ENCODE data around the gene AGPAT1.
A peak's percentile ranks its signal among the peaks of the same experiment; 100 is the strongest.

AGPAT1 gene

DNA sequence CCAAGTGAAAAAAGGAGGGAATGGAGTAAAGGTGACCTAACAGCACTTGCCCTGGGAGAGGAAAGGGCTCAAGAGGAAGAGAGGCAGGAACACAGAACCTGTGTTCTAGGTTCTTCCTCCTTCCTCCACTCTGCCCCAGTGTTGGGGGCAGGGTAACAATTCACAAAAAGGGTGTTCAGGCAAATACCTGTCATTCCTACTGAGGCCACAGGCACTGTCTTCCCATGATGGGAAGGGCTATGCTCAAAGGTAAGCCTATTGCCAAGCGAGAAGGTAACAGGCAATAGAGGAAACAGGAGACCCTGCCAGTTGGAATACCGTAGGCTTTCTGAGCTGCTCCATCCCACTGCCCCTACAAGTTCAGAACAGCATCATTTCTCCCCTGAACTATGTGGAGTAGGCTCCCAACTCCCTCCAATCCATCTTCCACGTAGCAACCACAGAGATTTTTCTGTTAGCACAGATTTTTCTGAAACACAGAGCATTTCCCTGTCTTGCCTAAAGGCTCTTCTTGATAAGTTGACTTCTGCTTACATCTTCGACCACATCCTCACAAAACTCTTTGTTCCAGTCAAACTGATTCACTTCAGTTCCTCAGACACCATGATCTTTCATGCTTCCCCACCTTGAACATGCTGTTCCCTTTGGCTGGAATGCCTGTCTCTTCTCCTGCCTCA, 2.7 kb downstream of the AGPAT1 start:
- no peak for DNase-seq (ENCODE audit: low spot score)
- TF ChIP-seq, protein P1, sequence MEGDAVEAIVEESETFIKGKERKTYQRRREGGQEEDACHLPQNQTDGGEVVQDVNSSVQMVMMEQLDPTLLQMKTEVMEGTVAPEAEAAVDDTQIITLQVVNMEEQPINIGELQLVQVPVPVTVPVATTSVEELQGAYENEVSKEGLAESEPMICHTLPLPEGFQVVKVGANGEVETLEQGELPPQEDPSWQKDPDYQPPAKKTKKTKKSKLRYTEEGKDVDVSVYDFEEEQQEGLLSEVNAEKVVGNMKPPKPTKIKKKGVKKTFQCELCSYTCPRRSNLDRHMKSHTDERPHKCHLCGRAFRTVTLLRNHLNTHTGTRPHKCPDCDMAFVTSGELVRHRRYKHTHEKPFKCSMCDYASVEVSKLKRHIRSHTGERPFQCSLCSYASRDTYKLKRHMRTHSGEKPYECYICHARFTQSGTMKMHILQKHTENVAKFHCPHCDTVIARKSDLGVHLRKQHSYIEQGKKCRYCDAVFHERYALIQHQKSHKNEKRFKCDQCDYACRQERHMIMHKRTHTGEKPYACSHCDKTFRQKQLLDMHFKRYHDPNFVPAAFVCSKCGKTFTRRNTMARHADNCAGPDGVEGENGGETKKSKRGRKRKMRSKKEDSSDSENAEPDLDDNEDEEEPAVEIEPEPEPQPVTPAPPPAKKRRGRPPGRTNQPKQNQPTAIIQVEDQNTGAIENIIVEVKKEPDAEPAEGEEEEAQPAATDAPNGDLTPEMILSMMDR (conservative IDR thresholded peaks at IDR 0.05; ENCODE audit: low read depth), result no peak
- ChIA-PET POLR2A (ENCODE audit: low non-redundant PET) (no interaction called here), CTCF (interaction anchor here (1.0 kb wide), 1 partner anchor 19 kb away, joined by 3 read pairs; no protein-coding TSS in a partner anchor)
- H3K27ac ChIP-seq, result no peak overlapping the region

DNA sequence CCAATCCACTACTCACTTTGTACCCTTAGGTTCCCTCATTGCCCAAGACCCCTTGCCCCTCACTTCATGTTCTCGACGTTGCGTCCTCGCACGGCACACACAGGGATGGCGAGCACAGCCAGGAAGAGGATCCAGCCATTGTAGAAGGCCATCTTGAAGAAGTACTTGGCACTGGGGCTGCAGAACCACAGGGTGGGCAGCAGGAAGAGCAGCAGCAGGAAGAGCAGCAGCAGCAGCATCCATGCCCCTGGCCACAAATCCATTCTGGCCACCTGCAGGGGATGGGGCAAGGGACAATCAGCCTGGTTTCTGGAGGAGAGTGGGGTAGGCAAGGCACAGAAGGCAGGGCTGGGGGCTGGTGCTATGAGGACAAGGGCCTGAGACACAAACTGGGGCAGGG, 4.7 kb downstream of the AGPAT1 start:
- TF ChIP-seq, protein P1 (conservative IDR thresholded peaks at IDR 0.05; ENCODE audit: low read depth), result no peak
- ChIA-PET CTCF (no interaction called here), POLR2A (ENCODE audit: low non-redundant PET) (no interaction called here)
- DNase-seq (ENCODE audit: low spot score), result no peak
- peak overlapping the region; percentile 19 for H3K27ac ChIP-seq

DNA sequence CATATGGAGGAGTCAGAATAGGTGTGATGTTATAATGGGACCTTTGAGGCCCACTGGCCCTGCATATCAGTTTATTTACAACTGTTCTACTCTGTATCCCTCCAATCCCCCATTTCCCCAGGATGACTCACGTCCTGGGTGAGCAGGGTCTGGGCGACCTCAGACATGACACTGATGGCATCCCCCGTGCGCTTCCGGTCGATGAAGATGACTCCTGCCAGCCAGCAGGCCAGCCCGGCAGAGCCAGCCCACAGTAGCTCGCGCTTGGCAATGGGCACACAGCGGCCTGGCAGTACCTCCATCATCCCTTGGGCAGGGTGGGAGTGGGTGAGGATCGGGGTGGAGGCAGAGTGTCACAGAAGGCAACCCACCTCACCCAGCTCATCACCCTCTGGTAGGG, 5.6 kb downstream of the AGPAT1 start:
- ChIA-PET POLR2A (ENCODE audit: low non-redundant PET) (no interaction called here), CTCF (no interaction called here)
- TF ChIP-seq, protein P1 (conservative IDR thresholded peaks at IDR 0.05; ENCODE audit: low read depth), result no peak
- H3K27ac ChIP-seq, result peak overlapping the region; percentile 56
- DNase-seq (ENCODE audit: low spot score), result no peak

DNA sequence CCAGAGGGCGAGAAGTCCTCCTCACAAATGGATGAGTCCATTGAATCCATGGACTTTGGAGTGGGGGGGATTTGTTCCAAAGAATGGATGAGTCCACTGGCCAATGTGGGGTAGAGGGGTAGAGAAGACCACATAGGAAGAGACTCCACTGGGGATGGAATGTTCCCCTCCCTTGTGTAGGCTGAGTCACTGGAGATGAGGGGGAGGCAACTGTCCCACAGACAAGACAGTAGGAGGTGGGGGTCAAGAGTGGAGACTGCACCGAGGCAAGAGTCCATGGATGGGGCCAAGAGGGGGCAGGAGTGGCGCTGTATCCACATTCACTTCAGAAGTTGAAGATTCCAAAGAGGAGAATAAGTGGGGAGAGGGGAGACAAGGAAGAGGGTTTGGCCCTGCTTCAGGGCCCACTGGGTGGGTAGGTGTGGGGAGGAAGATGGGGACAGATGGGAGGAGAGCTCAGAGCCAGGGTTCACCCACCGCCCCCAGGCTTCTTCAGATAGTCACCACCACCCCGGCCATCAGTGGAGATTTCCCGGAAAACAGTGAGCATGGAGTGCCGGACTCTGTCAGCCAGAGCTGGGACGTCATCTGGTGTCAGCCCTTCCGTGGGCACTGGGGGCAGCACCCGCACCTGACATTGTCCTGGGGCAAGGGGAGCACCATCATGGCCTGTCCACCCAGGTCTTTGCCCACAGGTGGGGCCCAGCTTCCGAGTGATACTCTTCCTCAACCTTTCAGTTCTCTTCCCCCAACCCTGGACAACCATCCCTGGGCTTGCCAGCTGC, 6.9 kb downstream of the AGPAT1 start:
- TF ChIP-seq, protein P1 (conservative IDR thresholded peaks at IDR 0.05; ENCODE audit: low read depth), result no peak
- POLR2A ChIA-PET (ENCODE audit: low non-redundant PET), result no interaction called here
- H3K27ac ChIP-seq, result peak overlapping the region; percentile 56
- CTCF ChIA-PET, result no interaction called here
- DNase-seq (ENCODE audit: low spot score), result no peak

DNA sequence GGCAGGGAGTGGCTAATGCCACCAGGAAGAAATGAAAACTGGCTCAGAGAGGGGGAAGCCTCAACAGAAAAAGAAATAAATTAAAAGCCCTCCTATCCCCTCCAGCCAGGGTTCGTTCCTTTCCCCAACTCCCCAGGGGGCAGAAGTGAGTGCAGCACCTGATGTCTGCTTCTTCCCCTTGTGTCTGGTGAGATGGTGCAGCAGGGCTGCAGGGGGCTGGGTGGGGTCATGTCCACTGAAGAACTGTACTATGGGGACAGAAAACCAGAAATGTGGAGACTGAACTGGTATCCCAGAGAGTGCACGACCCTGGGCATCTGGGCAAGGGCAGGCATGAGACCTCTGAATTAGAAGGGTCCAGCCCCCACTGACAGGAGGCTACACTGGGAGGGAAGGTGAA, 7.5 kb downstream of the AGPAT1 start:
- H3K27ac ChIP-seq, result peak overlapping the region; percentile 56
- TF ChIP-seq, protein P1 (conservative IDR thresholded peaks at IDR 0.05; ENCODE audit: low read depth), result no peak
- ChIA-PET POLR2A (ENCODE audit: low non-redundant PET) (no interaction called here), CTCF (no interaction called here)
- DNase-seq (ENCODE audit: low spot score), result no peak

DNA sequence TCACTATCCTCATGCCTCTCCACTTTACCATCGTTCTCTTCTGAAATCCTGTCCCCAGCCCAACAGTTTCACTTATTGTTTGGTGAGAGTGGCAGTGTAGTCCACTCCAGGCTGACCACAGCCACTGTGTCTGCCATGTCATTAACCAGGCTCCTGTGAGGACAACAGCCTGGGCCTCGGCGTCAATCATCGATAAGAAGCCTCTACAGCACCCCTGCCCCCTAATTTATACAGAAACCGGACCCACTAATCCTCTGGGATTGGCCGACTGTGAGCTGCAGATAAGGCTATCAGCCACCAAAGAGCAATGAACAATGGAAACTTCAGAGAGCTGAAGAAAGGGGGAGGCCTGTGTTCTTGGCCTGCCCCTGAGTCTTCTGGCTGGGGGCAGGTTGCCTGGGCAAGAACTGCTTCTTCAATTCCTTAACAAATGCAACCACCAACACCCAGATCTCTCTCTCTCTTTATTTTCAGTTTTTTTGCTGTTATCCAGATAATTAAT, 8.1 kb downstream of the AGPAT1 start:
- no peak for DNase-seq (ENCODE audit: low spot score)
- ChIA-PET CTCF (no interaction called here), POLR2A (ENCODE audit: low non-redundant PET) (no interaction called here)
- TF ChIP-seq, protein P1 (conservative IDR thresholded peaks at IDR 0.05; ENCODE audit: low read depth), result no peak
- H3K27ac ChIP-seq, result peak overlapping the region; percentile 56
